K562 (cell line): ENCODE measurements around the gene KRT8. TPM values are rescaled to one million over a fixed set of nuclear protein-coding genes. Genes with fewer than 3 reads are reported as not detected.

Experiments used
- ETV1 ChIP-seq: fragments of 450-650 bp; conservative IDR thresholded peaks from 2 replicates; pipeline ENCODE4 v1.6.1; 2016; ENCODE audit warnings: missing genetic modification characterization, control low read depth, low read depth, missing compliant biosample characterization
- TAF15 ChIP-seq: fragments of 200-400 bp; formaldehyde crosslinking; IDR thresholded peaks from 2 replicates; pipeline ENCODE4 v1.6.1; 2017; ENCODE audit warnings: mild to moderate bottlenecking, low read depth, low read length, moderate library complexity
- TCF7L2 ChIP-seq: fragments of 150-350 bp; IDR thresholded peaks from 2 replicates; pipeline ENCODE4 v1.6.1; 2016; ENCODE audit warnings: low read depth, mild to moderate bottlenecking, low read length, moderate library complexity
- ZNF143 ChIP-seq: sonication (generic); formaldehyde crosslinking; IDR thresholded peaks from 2 replicates; pipeline ENCODE4 v1.9.0; 2022; ENCODE audit warnings: mild to moderate bottlenecking, missing genetic modification reagents
- ZNF707 ChIP-seq: fragments of 250-450 bp; sonication (Bioruptor Pico); conservative IDR thresholded peaks from 2 replicates; pipeline ENCODE4 v1.8.0; 2022; ENCODE audit warnings: inconsistent platforms, mild to moderate bottlenecking, moderate library complexity
- ZNF785 ChIP-seq: fragments of 250-450 bp; sonication (Bioruptor Pico); IDR thresholded peaks from 2 replicates; pipeline ENCODE4 v1.4.0; 2020; ENCODE audit warnings: mild to moderate bottlenecking
- polyA plus RNA-seq, 8 experiments: library from polyadenylated mRNA; depleted of rRNA in 4 of 8; stranded (reverse) in 5 of 8; unstranded in 3 of 8; fragments of >200 nt; fragmentation: Nextera tagmentation in 2 of 8; fragmentation: Illumina TruSeq in 1 of 8; extraction: Ambion mirVana in 2 of 8; extraction: Trizol in 1 of 8; gene quantifications; 2 replicates each; pipeline versions ENCODE4 v1.2.1 to v1.2.3, GENCODE V29; 2011 to 2014; ENCODE audit warnings: inconsistent platforms in 1 of 8, missing spikeins in 1 of 8
- total RNA-seq, 7 experiments: library from RNA; depleted of rRNA in 6 of 7; stranded (reverse); fragments of >200 nt in 6 of 7; fragmentation: Illumina TruSeq in 2 of 7; extraction: Trizol in 2 of 7; gene quantifications; 2 replicates each; pipeline versions ENCODE4 v1.2.1 to v1.2.3, GENCODE V29; 2011 to 2021; ENCODE audit warnings: low replicate concordance in 1 of 7
- TF ChIP-seq, protein P1 (sequence below): fragments of 450-650 bp; conservative IDR thresholded peaks from 2 replicates; pipeline ENCODE4 v1.6.1; 2016; ENCODE audit warnings: missing genetic modification characterization, low read depth, mild to moderate bottlenecking, control low read depth, missing compliant biosample characterization
- TF ChIP-seq, protein P2 (sequence below): sonication (generic); formaldehyde crosslinking; IDR thresholded peaks from 2 replicates; pipeline ENCODE4 v1.8.1; 2023; ENCODE audit warnings: mild to moderate bottlenecking, missing genetic modification reagents, moderate library complexity

KRT8 gene
- total and polyA plus RNA-seq, 9 of the 15 experiments (the other 6 are each of a cell fraction or from before 2014, with no cell fraction given) = 41.5 to 661 (median 260) TPM

DNA sequence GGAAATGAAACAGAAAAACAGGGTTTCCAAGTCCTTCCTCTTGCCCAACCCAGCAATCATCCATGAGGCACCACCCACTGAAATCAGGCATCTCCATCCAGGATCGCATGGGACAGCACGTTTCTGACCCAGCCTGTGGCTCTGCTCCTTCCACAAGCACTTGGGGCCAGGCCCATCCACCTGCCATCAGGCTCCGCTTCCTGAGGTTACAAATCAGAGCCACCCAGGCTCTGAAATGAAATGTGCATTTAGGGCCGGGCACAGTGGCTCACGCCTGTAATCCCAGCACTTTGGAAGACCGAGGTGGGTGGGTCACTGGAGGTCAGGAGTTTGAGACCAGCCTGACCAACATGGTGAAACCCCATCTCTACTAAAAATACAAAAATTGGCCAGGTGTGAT, 55.4 kb downstream of the KRT8 start (continued):
- TF ChIP-seq TAF15 (no peak), ZNF785 (CRISPR knock-in tag) (no peak), TCF7L2 (no peak), ZNF143 (CRISPR knock-in tag) (no peak), ETV1 (tag) (no peak), ZNF707 (CRISPR knock-in tag) (no peak)
- TF ChIP-seq, protein P1, sequence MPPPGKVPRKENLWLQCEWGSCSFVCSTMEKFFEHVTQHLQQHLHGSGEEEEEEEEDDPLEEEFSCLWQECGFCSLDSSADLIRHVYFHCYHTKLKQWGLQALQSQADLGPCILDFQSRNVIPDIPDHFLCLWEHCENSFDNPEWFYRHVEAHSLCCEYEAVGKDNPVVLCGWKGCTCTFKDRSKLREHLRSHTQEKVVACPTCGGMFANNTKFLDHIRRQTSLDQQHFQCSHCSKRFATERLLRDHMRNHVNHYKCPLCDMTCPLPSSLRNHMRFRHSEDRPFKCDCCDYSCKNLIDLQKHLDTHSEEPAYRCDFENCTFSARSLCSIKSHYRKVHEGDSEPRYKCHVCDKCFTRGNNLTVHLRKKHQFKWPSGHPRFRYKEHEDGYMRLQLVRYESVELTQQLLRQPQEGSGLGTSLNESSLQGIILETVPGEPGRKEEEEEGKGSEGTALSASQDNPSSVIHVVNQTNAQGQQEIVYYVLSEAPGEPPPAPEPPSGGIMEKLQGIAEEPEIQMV (tag) = no peak
- TF ChIP-seq, protein P2, sequence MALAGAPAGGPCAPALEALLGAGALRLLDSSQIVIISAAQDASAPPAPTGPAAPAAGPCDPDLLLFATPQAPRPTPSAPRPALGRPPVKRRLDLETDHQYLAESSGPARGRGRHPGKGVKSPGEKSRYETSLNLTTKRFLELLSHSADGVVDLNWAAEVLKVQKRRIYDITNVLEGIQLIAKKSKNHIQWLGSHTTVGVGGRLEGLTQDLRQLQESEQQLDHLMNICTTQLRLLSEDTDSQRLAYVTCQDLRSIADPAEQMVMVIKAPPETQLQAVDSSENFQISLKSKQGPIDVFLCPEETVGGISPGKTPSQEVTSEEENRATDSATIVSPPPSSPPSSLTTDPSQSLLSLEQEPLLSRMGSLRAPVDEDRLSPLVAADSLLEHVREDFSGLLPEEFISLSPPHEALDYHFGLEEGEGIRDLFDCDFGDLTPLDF = no peak
- TF ChIP-seq, all 486 proteins: peak for 0
